Sigmoid colon (tissue), 4 donors: Measurements from ENCODE around the gene S100A5.

ENCODE experiments used
- CTCF ChIP-seq, 4 experiments: fragments of 450-650 bp in 3 of 4; fragments of 200-600 bp in 1 of 4; IDR thresholded peaks; one replicate each; pipeline ENCODE4 v1.5.1; 2016 to 2019; ENCODE audit warnings: antibody characterized with exemption in 4 of 4, mild to moderate bottlenecking in 3 of 4, moderate library complexity in 2 of 4
- POLR2AphosphoS5 ChIP-seq, 4 donors: sonication (generic); formaldehyde crosslinking; IDR thresholded peaks; one replicate each; pipeline ENCODE4 v1.6.1; 2017; ENCODE audit warnings: antibody characterized with exemption in 4 of 4

GRCh38 chr1:153571706-153572105 lies 31.0 kb upstream of the S100A5 start:
- TF ChIP-seq CTCF (IDR thresholded peaks at IDR 0.05) (no peak), POLR2AphosphoS5 (IDR thresholded peaks at IDR 0.05) (no peak)
